Measurements from ENCODE around the gene ADIRF. TPM values are rescaled to one million over a fixed set of nuclear protein-coding genes. Genes with fewer than 3 reads are reported as not detected.
"Not testable (repeated sequence)": the region's sequence is repeated elsewhere in the genome, so short reads cannot be mapped to it uniquely, and the experiment has no call there.

Gene ADIRF
- total and polyA plus RNA-seq, 9 donors: 1.5 to 9.7 (median 3.0) TPM

DNA sequence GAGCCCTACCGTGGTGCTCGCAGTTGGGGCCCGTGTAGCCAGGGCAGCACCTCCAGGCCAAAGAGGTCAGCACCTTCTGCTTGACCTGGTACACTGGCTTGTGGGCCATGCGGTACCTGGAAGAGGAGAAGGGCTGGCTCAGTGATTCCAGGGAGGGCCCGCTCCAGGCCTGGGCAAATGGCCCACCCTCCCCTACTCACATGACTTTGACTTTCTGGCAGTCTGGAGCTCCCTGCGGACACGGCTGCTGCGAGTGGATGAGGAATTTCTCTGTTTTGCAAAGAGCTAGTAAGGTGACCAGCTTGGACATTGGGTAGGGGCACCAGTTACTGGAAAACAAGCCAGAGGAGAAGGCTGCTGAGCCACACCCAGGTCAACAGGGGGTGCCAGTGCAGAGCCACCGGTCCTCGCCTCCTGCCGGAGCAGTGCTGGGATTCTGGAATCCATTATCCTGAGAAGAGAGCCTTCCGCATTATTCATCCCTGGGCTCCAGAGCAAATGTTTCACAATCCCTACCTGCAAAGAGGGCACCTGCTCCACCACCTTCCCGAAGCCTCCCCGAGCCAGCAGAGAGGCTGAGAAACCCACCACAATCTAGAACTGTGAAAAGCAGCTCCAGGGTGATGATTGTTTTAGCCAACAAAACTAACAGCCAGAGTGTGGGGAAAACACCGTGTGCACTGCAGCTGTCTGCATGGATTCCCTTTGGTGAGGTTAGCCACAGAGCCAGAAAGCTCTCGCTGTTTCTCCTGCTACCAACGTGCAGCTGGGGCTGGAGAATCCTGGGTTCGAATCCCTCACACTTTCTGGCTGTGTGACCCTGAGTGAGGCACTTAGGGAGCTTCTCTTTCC lies 22.7 kb upstream of the ADIRF start:
- no peaks in the 10 kb centered on the region for H3K9me3 ChIP-seq (replicated peaks; ENCODE audit: control insufficient read depth, low read depth, low read length)
- H3K4me3 ChIP-seq (ENCODE audit: low read length): no peak overlapping the region
- peak; percentile 70 for DNase-seq
- no peak overlapping the region for H3K27ac ChIP-seq (ENCODE audit: low read length)
- peaks cover 19% of the 10 kb centered on the region for H3K4me1 ChIP-seq (ENCODE audit: control insufficient read depth, insufficient read depth, low read length)
- 40% methylated on average over 14 of the region's 18 CpGs for WGBS (ENCODE audit: insufficient coverage)
- peaks cover 3% of the 10 kb centered on the region for H3K27me3 ChIP-seq (ENCODE audit: control insufficient read depth, insufficient read depth, low read length)
- H3K36me3 ChIP-seq (ENCODE audit: control insufficient read depth, insufficient read depth, low read length): no peaks in the 10 kb centered on the region

DNA sequence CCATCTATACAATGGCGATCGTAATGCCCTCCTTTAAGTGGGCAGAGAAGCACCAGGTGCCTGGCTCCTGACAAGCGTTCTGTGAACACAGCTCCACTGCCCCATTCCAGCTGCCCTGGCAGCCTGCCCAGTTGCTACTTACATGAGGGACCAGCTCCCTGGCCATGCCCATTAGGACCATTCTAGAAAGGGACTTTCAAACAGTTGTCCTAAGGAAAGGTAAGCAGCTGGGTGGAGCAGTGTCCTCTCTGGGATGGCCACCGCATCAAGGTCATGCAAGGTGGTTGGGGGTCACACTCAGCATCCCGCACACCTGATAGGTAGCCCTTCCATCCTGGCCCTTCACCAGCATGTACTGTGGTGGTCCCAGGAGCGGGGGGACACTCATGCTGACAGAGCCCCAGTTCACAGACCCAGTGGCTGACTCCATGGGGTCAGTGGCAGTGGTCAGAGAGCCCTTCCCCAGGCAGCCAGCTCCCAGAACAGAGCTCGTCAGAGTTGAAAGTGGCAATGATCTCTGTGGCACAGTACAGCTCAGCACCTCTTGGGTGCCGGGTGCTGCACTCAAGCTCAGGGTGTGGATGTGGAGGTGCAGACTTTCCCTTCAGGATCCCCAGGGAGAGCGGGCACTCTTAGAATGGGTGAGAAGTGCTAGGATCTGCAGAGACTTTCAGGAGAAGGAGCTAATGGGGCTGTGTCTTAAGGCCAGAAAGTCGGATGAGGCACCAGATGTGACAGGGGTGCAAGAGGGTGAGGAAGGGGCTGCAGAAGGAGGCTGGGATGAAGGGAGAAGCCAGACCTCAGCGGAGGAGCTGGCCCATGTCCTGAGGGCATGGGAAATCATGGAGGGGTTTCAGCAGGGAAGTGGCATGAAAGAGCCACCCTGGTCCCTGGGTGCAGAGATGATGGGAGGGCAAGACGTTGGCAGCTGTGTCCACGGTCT lies 21.8 kb upstream of the ADIRF start:
- no peak overlapping the region for H3K4me3 ChIP-seq (ENCODE audit: low read length)
- peaks cover 19% of the 10 kb centered on the region for H3K4me1 ChIP-seq (ENCODE audit: control insufficient read depth, insufficient read depth, low read length)
- 79% methylated on average over 13 of the region's 13 CpGs for WGBS (ENCODE audit: insufficient coverage)
- peaks cover 3% of the 10 kb centered on the region for H3K27me3 ChIP-seq (ENCODE audit: control insufficient read depth, insufficient read depth, low read length)
- H3K27ac ChIP-seq (ENCODE audit: low read length): no peak overlapping the region
- H3K9me3 ChIP-seq (replicated peaks; ENCODE audit: control insufficient read depth, low read depth, low read length): no peaks in the 10 kb centered on the region
- no peaks in the 10 kb centered on the region for H3K36me3 ChIP-seq (ENCODE audit: control insufficient read depth, insufficient read depth, low read length)
- peak; percentile 54 for DNase-seq

DNA sequence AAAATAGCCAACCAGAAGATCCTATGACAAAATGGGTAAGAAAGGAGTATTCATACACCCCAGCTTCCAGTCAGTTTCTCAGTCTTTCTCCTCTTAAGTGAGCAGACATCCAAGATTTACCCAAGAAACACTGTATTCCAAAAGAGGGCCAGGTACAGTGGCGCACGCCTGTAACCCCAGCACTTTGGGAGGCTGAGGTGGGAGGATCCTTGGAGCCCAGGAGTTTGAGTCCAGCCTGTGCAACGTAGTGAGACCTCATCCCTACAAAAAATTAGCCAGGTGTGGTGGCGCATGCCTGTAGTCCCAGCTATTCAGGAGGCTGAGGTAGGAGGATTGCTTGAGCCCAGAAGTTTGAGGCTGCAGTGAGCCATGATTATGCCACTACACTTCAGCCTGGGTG lies 20.5 kb upstream of the ADIRF start:
- peaks cover 19% of the 10 kb centered on the region for H3K4me1 ChIP-seq (ENCODE audit: control insufficient read depth, insufficient read depth, low read length)
- no CpG with 5 or more reads among the region's 4 CpGs for WGBS (ENCODE audit: insufficient coverage)
- H3K4me3 ChIP-seq (ENCODE audit: low read length); H3K9me3 ChIP-seq (replicated peaks; ENCODE audit: control insufficient read depth, low read depth, low read length); H3K36me3 ChIP-seq (ENCODE audit: control insufficient read depth, insufficient read depth, low read length); H3K27ac ChIP-seq (ENCODE audit: low read length); H3K27me3 ChIP-seq (ENCODE audit: control insufficient read depth, insufficient read depth, low read length); DNase-seq: not testable (repeated sequence)

DNA sequence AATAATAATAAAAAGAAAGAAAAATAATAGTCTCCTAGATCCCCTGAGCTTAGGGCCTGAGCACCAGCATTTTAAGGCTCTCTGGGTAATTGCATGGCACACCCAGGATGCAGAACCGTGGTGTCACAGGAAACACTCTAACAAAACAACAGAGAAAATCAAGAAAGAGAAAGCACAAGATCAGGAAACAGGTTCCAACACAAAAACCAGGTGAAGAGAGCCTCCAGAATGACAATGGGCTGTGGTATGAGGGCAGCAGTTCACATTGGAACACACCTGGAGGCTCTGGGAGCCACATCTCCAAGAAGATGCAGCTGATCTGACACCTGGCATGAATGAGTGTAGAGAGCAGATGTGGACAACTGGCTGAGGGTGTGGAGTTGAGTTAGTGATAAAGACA lies 17.9 kb upstream of the ADIRF start:
- H3K4me1 ChIP-seq (ENCODE audit: control insufficient read depth, insufficient read depth, low read length): peaks cover 30% of the 10 kb centered on the region
- no peak for DNase-seq
- no peak overlapping the region for H3K27ac ChIP-seq (ENCODE audit: low read length)
- no peaks in the 10 kb centered on the region for H3K27me3 ChIP-seq (ENCODE audit: control insufficient read depth, insufficient read depth, low read length)
- no peaks in the 10 kb centered on the region for H3K36me3 ChIP-seq (ENCODE audit: control insufficient read depth, insufficient read depth, low read length)
- no peak overlapping the region for H3K4me3 ChIP-seq (ENCODE audit: low read length)
- no CpG with 5 or more reads among the region's 1 CpG for WGBS (ENCODE audit: insufficient coverage)
- H3K9me3 ChIP-seq (replicated peaks; ENCODE audit: control insufficient read depth, low read depth, low read length): peaks cover 5% of the 10 kb centered on the region

DNA sequence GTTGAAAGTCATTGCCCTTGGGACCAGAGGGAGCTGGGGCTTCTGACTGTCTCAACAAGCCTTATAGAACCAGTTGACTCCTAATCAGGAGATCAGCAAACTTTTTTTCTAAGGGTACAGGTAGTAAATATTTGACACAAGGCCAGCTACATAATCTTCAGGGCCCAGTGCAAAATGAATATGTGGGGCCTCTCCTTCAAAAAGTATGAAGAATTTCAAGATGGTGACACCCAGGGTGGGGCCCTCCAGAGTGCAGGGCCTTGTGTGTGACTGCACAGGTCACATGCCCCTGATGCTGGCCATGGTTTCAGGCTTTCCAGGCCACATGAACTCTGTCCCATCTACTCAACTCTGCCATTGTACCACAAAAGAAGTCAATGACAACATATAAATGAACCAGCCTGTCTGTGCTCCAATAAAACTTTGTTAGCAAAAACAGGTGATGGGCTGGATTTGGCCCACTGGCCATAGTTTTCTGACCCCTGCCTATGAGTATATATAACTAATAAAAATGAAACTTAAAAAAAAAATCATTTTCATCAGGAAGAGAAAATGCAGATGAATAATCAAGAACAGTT lies 17.0 kb upstream of the ADIRF start:
- Histone ChIP-seq H3K4me1 (ENCODE audit: control insufficient read depth, insufficient read depth, low read length) (peaks cover 29% of the 10 kb centered on the region), H3K27ac (ENCODE audit: low read length) (no peak overlapping the region)
- no peak for DNase-seq

DNA sequence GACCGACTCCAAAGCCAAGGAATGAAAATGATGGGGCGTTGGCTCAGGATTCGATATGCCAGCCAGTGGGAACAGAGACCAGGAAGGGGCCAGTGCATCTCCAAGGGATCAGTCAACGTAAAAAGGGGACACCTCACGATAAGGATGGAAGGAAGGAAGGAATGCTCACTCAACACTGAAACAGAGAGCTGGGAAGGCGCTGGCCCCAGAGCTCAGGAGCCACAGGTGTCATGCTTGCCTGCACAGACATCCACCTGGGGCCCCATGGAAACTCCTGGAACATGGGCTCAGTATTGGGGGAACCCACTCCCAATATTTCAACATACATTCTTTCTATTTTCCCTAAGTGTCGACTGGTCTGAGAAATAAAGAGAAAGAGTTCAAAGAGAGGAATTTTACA lies 16.2 kb upstream of the ADIRF start:
- Histone ChIP-seq H3K27me3 (ENCODE audit: control insufficient read depth, insufficient read depth, low read length) (no peaks in the 10 kb centered on the region), H3K36me3 (ENCODE audit: control insufficient read depth, insufficient read depth, low read length) (no peaks in the 10 kb centered on the region), H3K4me3 (ENCODE audit: low read length) (no peak overlapping the region), H3K9me3 (replicated peaks; ENCODE audit: control insufficient read depth, low read depth, low read length) (peaks cover 5% of the 10 kb centered on the region), H3K4me1 (ENCODE audit: control insufficient read depth, insufficient read depth, low read length) (peaks cover 36% of the 10 kb centered on the region), H3K27ac (ENCODE audit: low read length) (no peak overlapping the region)
- no peak for DNase-seq
- WGBS (ENCODE audit: insufficient coverage): 95% methylated on average over 5 of the region's 7 CpGs

More for the DNA sequence above, 17.0 kb upstream of the ADIRF start:
- Histone ChIP-seq H3K36me3 (ENCODE audit: control insufficient read depth, insufficient read depth, low read length) (no peaks in the 10 kb centered on the region), H3K9me3 (replicated peaks; ENCODE audit: control insufficient read depth, low read depth, low read length) (peaks cover 5% of the 10 kb centered on the region), H3K4me3 (ENCODE audit: low read length) (no peak overlapping the region), H3K27me3 (ENCODE audit: control insufficient read depth, insufficient read depth, low read length) (no peaks in the 10 kb centered on the region)

DNA sequence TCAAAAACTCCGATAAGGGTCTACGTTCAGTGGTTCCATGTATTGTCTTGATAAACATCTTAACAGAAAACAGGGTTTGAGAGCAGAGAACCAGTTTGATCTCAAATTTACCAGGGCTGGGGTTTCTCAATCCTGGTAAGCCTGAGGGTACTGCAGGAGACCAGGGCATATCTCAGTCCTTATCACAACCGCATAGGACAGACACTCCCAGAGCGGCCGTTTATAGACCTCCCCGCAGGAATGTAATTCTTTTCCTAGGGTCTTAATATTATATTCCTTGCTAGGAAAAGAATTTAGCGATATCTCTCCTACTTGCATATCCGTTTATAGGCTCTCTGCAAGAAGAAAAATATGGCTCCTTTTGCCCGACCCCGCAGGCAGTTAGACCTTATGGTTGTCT lies 15.6 kb upstream of the ADIRF start:
- WGBS (ENCODE audit: insufficient coverage): 96% methylated on average over 5 of the region's 10 CpGs
- not testable (repeated sequence) for H3K27ac ChIP-seq (ENCODE audit: low read length)

DNA sequence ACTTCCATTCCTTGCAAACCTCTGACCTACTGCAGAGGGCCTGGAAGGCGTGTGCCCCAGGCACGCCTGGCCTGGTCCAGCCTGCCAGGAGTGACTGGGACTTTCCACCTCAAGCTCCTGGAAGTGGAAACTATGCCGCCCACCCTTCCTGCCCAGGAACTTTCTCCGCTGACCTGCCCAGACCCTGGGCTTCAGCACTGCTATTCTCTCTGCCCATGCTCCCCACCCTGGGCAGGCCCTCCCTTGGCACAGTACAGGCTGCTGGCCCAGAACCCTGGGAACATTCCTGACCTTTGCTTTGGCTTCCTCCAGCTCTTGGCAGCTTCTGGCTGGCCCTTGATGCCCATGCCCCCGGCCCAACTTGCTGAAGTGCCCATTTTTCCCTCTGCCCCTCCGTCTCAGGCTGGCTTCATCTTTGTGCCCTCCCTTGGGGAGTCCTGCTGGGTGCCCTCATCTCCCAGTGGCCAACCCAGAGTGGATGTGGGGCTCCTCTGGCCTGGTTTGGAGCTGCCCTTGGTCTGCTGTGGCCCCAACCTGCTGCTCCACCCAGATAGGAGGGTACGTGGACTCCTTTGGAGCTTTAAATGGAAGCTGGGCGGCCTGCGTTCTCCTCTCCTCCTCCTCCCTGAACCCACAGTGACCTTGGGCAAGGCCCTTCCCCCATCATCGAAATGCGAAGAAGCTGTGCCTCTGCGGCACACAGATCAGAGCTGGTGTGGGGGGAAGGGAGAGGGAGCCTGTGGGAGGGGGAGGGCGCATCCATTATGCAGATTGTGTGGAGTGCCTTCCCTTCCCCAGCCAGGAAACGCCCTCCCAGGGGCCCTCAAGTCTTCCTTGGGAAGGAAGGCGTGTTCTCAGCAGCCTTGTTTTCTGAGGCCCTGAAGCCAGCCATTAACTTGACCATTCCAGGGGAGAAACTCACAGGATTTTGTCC lies 14.3 kb upstream of the ADIRF start:
- peak; percentile 90 for DNase-seq
- Histone ChIP-seq H3K9me3 (replicated peaks; ENCODE audit: control insufficient read depth, low read depth, low read length) (peaks cover 5% of the 10 kb centered on the region), H3K27ac (ENCODE audit: low read length) (peak overlapping the region; percentile 73), H3K4me1 (ENCODE audit: control insufficient read depth, insufficient read depth, low read length) (peaks cover 55% of the 10 kb centered on the region), H3K4me3 (ENCODE audit: low read length) (no peak overlapping the region), H3K36me3 (ENCODE audit: control insufficient read depth, insufficient read depth, low read length) (no peaks in the 10 kb centered on the region), H3K27me3 (ENCODE audit: control insufficient read depth, insufficient read depth, low read length) (no peaks in the 10 kb centered on the region)
- 65% methylated on average over 8 of the region's 15 CpGs for WGBS (ENCODE audit: insufficient coverage)

More for the DNA sequence above, 15.6 kb upstream of the ADIRF start:
- H3K9me3 ChIP-seq (replicated peaks; ENCODE audit: control insufficient read depth, low read depth, low read length); DNase-seq; H3K27me3 ChIP-seq (ENCODE audit: control insufficient read depth, insufficient read depth, low read length); H3K36me3 ChIP-seq (ENCODE audit: control insufficient read depth, insufficient read depth, low read length); H3K4me3 ChIP-seq (ENCODE audit: low read length): not testable (repeated sequence)
- H3K4me1 ChIP-seq (ENCODE audit: control insufficient read depth, insufficient read depth, low read length): peaks cover 42% of the 10 kb centered on the region

DNA sequence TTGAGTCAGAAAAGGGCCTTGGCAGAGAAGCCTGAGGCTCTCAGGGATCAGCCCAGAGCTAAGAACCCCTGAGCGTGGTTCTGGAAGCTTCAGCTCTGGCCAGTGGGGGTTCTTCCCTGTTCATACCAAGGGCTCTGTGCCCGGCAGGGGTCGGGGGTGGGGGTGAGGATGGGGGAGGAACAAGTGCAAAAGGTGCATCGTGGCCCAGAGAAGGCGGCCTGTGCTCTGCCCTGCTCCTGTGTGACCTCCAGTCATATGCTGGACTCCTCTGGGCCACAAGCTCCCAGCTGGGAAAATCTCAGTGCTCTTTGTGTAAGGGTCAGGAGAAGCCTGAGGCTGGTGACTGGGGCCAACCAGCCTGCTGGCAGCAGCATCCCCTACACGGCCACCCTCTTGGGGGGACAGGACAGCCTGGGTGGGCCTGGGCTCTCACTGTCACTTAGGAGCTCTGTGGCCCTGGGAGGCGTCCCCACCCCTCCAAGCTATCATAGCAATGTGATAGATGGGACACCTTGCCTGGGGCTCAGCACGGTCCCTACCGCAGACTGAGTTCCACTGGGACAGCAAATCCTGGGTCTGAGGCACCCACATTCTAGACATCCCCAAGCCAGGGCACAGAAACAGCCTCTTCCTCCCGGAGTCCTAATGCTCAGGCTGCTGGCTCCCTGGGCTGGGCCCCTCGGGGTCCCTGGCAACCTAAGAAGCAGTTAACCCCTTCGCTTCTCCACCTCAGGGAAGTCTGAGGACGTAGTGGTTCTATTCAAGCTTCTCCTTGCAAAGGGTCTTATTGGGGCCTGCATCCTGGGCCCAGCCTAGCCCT lies 13.4 kb upstream of the ADIRF start:
- Histone ChIP-seq H3K27me3 (ENCODE audit: control insufficient read depth, insufficient read depth, low read length) (no peaks in the 10 kb centered on the region), H3K4me1 (ENCODE audit: control insufficient read depth, insufficient read depth, low read length) (peaks cover 63% of the 10 kb centered on the region), H3K27ac (ENCODE audit: low read length) (peak overlapping the region; percentile 73), H3K9me3 (replicated peaks; ENCODE audit: control insufficient read depth, low read depth, low read length) (peaks cover 5% of the 10 kb centered on the region), H3K36me3 (ENCODE audit: control insufficient read depth, insufficient read depth, low read length) (no peaks in the 10 kb centered on the region), H3K4me3 (ENCODE audit: low read length) (no peak overlapping the region)
- WGBS (ENCODE audit: insufficient coverage): 33% methylated on average over 11 of the region's 13 CpGs
- DNase-seq: peak; percentile 9

Data from muscle of leg (tissue), 11 donors.